ENCODE results near the gene ITGA7.

The ITGA7 gene

DNA sequence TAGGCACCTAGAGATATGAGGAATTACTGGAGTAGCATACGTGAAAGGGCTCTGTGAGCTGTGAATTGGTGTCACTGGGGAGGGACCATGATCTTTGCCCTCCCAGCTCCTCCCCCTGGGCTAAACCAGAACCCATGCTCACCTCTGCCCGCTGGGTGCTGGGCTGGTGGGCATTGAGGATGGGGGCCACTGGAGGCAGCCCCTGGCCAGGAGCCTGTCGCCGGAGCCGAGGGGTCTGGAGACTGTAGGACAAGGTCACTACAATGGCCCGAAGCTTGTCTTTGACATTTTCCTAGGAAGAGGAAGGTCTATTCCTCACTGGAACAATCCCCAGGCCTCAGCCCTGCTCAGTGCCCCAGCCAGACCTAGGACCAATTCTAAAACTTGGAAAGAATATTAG, 11.6 kb downstream of the ITGA7 start:
- DNase-seq (ENCODE audit: extremely low read depth, low read depth), result no peak
- TF ChIP-seq, protein P1, sequence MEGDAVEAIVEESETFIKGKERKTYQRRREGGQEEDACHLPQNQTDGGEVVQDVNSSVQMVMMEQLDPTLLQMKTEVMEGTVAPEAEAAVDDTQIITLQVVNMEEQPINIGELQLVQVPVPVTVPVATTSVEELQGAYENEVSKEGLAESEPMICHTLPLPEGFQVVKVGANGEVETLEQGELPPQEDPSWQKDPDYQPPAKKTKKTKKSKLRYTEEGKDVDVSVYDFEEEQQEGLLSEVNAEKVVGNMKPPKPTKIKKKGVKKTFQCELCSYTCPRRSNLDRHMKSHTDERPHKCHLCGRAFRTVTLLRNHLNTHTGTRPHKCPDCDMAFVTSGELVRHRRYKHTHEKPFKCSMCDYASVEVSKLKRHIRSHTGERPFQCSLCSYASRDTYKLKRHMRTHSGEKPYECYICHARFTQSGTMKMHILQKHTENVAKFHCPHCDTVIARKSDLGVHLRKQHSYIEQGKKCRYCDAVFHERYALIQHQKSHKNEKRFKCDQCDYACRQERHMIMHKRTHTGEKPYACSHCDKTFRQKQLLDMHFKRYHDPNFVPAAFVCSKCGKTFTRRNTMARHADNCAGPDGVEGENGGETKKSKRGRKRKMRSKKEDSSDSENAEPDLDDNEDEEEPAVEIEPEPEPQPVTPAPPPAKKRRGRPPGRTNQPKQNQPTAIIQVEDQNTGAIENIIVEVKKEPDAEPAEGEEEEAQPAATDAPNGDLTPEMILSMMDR (IDR thresholded peaks at IDR 0.05; ENCODE audit: low read depth, low read length), result no peak

DNA sequence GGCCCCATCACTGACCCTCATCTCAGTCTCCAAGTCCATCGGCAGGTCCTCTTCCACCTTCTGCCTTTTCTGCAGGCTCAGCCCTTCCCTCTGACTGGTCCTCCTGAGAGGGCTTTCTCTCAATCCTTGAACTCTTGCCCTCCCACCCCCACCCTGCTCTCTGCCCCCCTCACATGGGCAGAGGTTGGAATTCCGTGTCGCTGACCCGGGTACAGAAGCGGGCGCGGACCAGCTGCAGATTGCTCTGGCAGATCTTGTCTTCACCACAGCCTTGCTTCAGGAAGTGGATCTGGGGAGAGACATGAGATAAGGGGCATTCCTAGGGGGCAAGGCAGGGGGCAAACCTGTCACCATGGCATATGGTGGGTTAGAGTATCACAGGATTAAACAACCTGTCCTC, 12.4 kb downstream of the ITGA7 start:
- DNase-seq (ENCODE audit: extremely low read depth, low read depth), result no peak
- TF ChIP-seq, protein P1 (IDR thresholded peaks at IDR 0.05; ENCODE audit: low read depth, low read length), result no peak

DNA sequence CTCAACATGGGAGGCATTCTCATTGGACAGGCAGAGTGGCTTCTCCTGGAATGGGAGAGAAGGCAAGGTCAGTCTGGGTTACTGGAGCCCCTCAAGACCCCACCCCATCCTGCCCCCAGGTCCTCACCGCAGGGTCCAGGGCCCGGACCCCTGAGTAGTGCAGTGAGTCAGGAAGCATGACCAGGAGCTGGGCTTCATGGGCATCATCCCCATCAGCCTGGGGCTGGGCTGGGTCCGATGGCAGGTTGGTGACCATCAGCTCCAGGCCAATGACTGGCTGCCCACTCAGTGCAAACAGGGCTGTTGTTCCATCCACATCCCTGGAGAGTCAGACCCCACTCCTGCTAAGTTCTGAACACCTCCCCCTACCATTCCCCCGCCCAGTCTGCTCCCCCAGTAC, 13.1 kb downstream of the ITGA7 start:
- TF ChIP-seq, protein P1 (IDR thresholded peaks at IDR 0.05; ENCODE audit: low read depth, low read length), result no peak
- no peak for DNase-seq (ENCODE audit: extremely low read depth, low read depth)

DNA sequence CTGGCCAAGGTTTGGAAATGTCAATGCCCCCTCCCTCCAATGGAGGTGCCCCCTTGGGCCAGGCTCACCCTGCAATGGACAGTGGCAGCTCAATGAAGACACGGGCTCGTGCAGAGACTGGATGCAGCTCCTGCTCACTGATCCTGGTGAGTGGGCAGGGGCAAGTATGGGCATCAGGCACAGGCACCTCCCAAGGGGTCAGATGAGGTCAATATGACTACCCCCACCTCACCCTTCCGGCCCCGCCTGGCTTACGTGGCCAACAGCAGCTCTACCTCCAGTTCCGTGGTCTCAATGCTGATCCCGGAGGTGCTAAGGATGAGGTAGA, 13.6 kb downstream of the ITGA7 start:
- TF ChIP-seq, protein P1 (IDR thresholded peaks at IDR 0.05; ENCODE audit: low read depth, low read length), result no peak

DNA sequence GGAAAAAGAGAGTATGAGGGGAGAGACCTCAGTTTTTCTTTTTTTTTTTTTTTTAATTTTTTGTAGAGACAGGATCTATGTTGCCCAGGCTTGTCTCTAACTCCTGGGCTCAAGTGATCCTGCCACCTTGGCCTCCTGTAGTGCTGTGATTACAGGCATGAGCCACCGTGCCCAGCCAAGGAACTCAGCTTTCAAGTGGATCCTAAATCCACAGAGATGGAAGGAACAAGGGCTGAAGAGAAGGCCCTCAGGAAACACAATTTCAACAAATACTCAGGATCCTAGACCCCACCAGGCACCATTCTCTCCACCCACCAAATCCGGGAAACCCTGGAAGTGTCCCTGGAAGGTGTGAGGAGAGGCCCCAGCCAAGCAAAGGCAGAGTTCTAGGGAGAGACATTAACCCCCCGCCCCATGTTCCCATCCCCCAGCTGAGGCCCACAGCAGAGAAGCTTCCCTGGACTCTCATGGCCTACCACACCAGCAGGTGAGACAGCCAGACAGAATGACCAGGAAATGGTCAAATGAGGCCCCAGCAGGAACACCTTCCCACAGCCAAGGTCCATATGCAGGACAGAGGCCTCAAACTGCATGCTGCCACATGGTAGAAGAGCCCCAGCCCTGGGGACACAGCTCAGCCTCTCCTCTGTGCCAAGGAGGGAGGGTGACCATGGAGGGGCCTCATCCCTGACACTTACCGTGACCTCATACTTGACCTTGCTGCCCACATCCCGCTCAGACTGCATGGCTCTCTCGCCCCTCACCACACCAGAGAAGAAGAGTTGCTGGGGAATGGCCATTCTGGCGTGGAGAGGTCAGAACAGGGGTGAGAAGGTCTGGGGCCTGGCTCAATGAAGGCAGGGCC, 14.1 kb downstream of the ITGA7 start:
- DNase-seq (ENCODE audit: extremely low read depth, low read depth), result no peak
- TF ChIP-seq, protein P1 (IDR thresholded peaks at IDR 0.05; ENCODE audit: low read depth, low read length), result no peak

More for the DNA sequence above, 13.6 kb downstream of the ITGA7 start:
- DNase-seq (ENCODE audit: extremely low read depth, low read depth), result no peak

DNA sequence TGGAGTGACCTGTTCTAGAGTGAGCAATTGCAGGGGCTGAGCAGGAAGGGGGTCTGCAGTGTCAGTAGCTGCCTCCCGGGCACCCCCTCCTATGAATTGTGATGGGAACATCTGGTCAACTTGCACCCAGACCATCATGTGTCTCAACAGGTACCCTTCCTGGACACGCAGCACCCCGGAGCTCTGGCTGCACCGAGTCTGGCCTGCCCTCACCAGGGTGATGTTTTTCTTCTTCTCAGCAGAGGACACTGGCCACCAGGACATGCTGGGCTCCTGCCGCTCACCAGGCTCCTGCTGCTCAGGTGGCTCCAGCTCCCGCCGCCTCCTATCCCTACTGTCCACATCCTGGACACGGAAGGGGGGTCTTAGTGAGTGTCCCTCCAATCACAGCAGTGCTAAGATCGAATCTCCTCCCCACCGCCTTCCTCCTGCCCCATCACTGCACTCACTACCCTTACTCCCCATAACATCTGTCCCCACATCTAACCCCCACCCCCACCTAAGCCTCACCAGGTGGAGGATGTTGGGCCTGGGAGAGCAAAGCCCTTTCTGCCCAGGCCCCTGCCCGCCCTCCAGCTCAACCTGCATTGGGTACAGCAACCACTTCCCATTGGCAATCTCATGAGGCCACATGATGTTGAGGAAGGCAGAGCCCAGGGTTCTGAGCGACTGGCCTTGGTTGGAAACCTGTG, 14.9 kb downstream of the ITGA7 start:
- no peak for DNase-seq (ENCODE audit: extremely low read depth, low read depth)
- TF ChIP-seq, protein P1 (IDR thresholded peaks at IDR 0.05; ENCODE audit: low read depth, low read length), result no peak
